RWPE1 (cell line): ENCODE results near the gene OR2H1.

Experiments
- CTCF ChIA-PET: fragments of 350-600 bp; sonication (Branson Sonifier 250); formaldehyde crosslinking; extraction: SDS; loops from one replicate; lab custom pipeline; 2021; lab: Yijun Ruan, JAX
- POLR2A ChIA-PET: fragments of 400-600 bp; formaldehyde crosslinking; extraction: SDS; loops from one replicate; lab custom pipeline; 2020; ENCODE audit warnings: antibody characterized with exemption; ENCODE audit not compliant: low non-redundant PET; lab: Yijun Ruan, JAX
- DNase-seq: peaks from one replicate; pipeline ENCODE4 v3.0.0; 2012; ENCODE audit warnings: low spot score
- H3K27ac ChIP-seq: fragments of 450-650 bp; 2 replicates; pipeline ENCODE4 v1.5.1; 2017
- TF ChIP-seq, protein P1 (sequence below): fragments of 450-650 bp; conservative IDR thresholded peaks from 2 replicates; pipeline ENCODE4 v1.5.1; 2017; ENCODE audit warnings: low read depth, mild to moderate bottlenecking

OR2H1 gene

DNA sequence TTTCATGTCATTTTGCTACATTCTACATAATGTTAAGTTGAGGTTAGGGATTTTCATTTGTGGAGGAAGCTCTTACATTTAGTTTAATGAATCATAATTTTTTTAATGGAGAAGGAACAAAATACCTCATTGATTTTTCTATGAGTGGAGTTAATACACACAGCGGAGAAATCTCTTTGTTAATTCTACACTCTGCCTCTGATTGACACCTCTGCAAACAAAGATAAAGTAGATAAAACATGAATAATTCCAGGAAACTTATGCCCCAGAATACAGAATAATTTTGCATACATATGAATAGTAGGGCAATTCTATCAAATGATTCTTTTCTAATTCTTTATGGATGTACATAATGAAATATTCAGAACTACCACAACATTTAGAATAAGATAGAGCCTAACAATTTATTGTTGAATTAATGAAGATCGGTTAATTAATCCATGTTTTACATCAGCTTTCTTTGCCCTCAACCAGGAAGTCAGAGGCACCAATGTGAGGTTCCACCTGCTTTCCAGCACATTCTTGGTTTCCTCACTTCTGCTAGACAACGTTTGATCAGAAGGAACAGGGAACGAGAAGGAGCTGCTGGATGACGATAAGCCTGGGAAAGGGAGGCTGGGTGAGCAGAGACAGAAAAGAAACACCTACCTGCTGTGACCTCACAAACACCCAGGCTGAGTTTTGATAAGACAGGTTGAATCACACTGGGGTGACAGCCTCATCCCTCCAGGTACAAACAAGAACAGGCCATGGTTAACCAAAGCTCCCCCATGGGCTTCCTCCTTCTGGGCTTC lies 4.3 kb downstream of the OR2H1 start:
- DNase-seq, result no peak
- no peak overlapping the region for H3K27ac ChIP-seq
- CTCF ChIA-PET, result no interaction called here
- TF ChIP-seq, protein P1, sequence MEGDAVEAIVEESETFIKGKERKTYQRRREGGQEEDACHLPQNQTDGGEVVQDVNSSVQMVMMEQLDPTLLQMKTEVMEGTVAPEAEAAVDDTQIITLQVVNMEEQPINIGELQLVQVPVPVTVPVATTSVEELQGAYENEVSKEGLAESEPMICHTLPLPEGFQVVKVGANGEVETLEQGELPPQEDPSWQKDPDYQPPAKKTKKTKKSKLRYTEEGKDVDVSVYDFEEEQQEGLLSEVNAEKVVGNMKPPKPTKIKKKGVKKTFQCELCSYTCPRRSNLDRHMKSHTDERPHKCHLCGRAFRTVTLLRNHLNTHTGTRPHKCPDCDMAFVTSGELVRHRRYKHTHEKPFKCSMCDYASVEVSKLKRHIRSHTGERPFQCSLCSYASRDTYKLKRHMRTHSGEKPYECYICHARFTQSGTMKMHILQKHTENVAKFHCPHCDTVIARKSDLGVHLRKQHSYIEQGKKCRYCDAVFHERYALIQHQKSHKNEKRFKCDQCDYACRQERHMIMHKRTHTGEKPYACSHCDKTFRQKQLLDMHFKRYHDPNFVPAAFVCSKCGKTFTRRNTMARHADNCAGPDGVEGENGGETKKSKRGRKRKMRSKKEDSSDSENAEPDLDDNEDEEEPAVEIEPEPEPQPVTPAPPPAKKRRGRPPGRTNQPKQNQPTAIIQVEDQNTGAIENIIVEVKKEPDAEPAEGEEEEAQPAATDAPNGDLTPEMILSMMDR, result no peak
- POLR2A ChIA-PET, result no interaction called here

DNA sequence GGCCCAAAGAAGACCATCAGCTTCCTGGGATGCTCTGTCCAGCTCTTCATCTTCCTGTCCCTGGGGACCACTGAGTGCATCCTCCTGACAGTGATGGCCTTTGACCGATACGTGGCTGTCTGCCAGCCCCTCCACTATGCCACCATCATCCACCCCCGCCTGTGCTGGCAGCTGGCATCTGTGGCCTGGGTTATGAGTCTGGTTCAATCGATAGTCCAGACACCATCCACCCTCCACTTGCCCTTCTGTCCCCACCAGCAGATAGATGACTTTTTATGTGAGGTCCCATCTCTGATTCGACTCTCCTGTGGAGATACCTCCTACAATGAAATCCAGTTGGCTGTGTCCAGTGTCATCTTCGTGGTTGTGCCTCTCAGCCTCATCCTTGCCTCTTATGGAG lies 5.1 kb downstream of the OR2H1 start:
- H3K27ac ChIP-seq, result no peak overlapping the region
- TF ChIP-seq, protein P1, result no peak
- CTCF ChIA-PET, result no interaction called here
- POLR2A ChIA-PET, result no interaction called here
- DNase-seq, result no peak

DNA sequence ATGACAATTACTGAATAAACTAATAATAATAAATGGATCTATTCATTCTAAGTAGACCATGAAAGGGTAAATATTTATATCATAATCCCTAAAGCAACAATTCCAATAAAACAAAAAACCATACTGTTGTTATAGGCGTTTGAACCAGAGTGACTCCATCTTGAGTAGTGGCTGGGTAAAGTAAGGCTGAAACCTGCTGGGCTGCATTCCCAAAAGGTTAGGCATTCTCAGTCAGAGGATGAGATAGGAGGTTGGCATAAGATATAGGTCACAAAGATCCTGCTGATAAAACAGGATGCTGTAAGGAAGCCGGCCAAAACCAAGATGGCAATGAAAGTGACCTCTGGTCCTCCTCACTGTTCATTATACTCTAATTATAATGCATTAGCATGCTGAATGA lies 8.3 kb downstream of the OR2H1 start:
- CTCF ChIA-PET, result no interaction called here
- TF ChIP-seq, protein P1, result no peak
- POLR2A ChIA-PET, result no interaction called here
- H3K27ac ChIP-seq, result no peak overlapping the region
- no peak for DNase-seq

- DNase-seq, result no peak
- no peak overlapping the region for H3K27ac ChIP-seq
- POLR2A ChIA-PET, result no interaction called here
- CTCF ChIA-PET, result no interaction called here
- TF ChIP-seq, protein P1, result no peak
These were observed 8.8 kb downstream of the OR2H1 start for GRCh38 chr6:29465801-29466200.

- no peak for DNase-seq
- POLR2A ChIA-PET, result no interaction called here
- CTCF ChIA-PET, result no interaction called here
- TF ChIP-seq, protein P1, result no peak
- H3K27ac ChIP-seq, result no peak overlapping the region
These were observed 9.3 kb downstream of the OR2H1 start for GRCh38 chr6:29466241-29466640.

- TF ChIP-seq, protein P1, result no peak
- ChIA-PET CTCF (no interaction called here), POLR2A (no interaction called here)
- H3K27ac ChIP-seq, result no peak overlapping the region
- DNase-seq, result no peak
These were observed 18.0 kb downstream of the OR2H1 start for GRCh38 chr6:29474996-29475395.
